GM23248 (cell line): Measurements from ENCODE around the gene KIAA1549. TPM values are rescaled to one million over a fixed set of nuclear protein-coding genes. Genes with fewer than 3 reads are reported as not detected.

ENCODE experiments used
- DNase-seq: peaks from one replicate; pipeline ENCODE4 v3.0.0-alpha.2; 2015
- H2AFZ ChIP-seq: fragments of 200-600 bp; sonication (generic); 2 replicates; pipeline ENCODE4 v1.6.1; 2016; ENCODE audit warnings: antibody characterized with exemption
- H3F3A ChIP-seq: fragments of 200-600 bp; sonication (generic); 2 replicates; pipeline ENCODE4 v1.6.1; 2016; ENCODE audit warnings: mild to moderate bottlenecking, antibody characterized with exemption, mixed run types; ENCODE audit not compliant: insufficient read depth
- H3K27ac ChIP-seq: fragments of 200-600 bp; sonication (generic); 2 replicates; pipeline ENCODE4 v1.5.1; 2016; ENCODE audit warnings: mild to moderate bottlenecking
- H3K27me3 ChIP-seq: fragments of 200-600 bp; sonication (generic); replicated peaks from 2 replicates; pipeline ENCODE4 v1.6.1; 2016; ENCODE audit warnings: mild to moderate bottlenecking; ENCODE audit not compliant: insufficient read depth
- H3K36me3 ChIP-seq: fragments of 200-600 bp; sonication (generic); 2 replicates; pipeline ENCODE4 v1.6.1; 2016; ENCODE audit warnings: low read depth, mild to moderate bottlenecking
- H3K4me1 ChIP-seq: fragments of 200-600 bp; sonication (generic); 2 replicates; pipeline ENCODE4 v1.6.1; 2016; ENCODE audit warnings: mild to moderate bottlenecking; ENCODE audit not compliant: insufficient read depth
- H3K4me2 ChIP-seq: fragments of 200-600 bp; sonication (generic); one replicate; pipeline ENCODE4 v1.6.1; 2016; ENCODE audit warnings: mild to moderate bottlenecking; ENCODE audit not compliant: unreplicated experiment
- H3K4me3 ChIP-seq: fragments of 200-600 bp; sonication (generic); 2 replicates; pipeline ENCODE4 v1.5.1; 2016; ENCODE audit warnings: mild to moderate bottlenecking
- H3K79me2 ChIP-seq: fragments of 200-600 bp; sonication (generic); 2 replicates; pipeline ENCODE4 v1.6.1; 2016; ENCODE audit warnings: mild to moderate bottlenecking; ENCODE audit not compliant: insufficient read depth
- H3K9ac ChIP-seq: fragments of 200-600 bp; sonication (generic); 2 replicates; pipeline ENCODE4 v1.6.1; 2016; ENCODE audit warnings: mild to moderate bottlenecking
- H3K9me2 ChIP-seq: fragments of 200-600 bp; sonication (generic); 2 replicates; pipeline ENCODE4 v1.6.1; 2016; ENCODE audit warnings: mixed run types, mild to moderate bottlenecking, moderate library complexity; ENCODE audit not compliant: insufficient read depth
- H3K9me3 ChIP-seq: fragments of 200-600 bp; sonication (generic); one replicate; pipeline ENCODE4 v1.6.1; 2017; ENCODE audit warnings: low read depth
- H4K20me1 ChIP-seq: fragments of 200-600 bp; sonication (generic); 2 replicates; pipeline ENCODE4 v1.6.0; 2016; ENCODE audit not compliant: insufficient read depth
- EZH2 ChIP-seq: fragments of 200-600 bp; sonication (generic); IDR thresholded peaks from 2 replicates; pipeline ENCODE4 v1.6.1; 2018; ENCODE audit warnings: antibody characterized with exemption, mild to moderate bottlenecking; ENCODE audit not compliant: insufficient read depth, poor library complexity, severe bottlenecking
- EZH2phosphoT487 ChIP-seq: fragments of 200-600 bp; sonication (generic); IDR thresholded peaks from 2 replicates; pipeline ENCODE4 v1.6.1; 2018; ENCODE audit warnings: antibody characterized with exemption, moderate library complexity, mild to moderate bottlenecking, low read depth; ENCODE audit not compliant: insufficient read depth
- WGBS, 2 experiments: methylation state at CpG; one replicate each; pipeline ENCODE4 v1.1.6; 2015 to 2017; ENCODE audit warnings: low lambda C conversion rate in 2 of 2, low coverage in 1 of 2; ENCODE audit errors: missing lambda C conversion rate in 2 of 2; 5-methylcytosine and 5-hydroxymethylcytosine counted together
- in situ Hi-C: fragments of 300-500 bp; cut with MboI; formaldehyde crosslinking; loops from 2 replicates; pipeline ENCODE4 v1.15.0; 2020
- polyA plus RNA-seq: library from polyadenylated mRNA; unstranded; fragments of >200 nt; fragmentation: Nextera tagmentation; extraction: Ambion mirVana; gene quantifications from 2 replicates; pipeline ENCODE4 v1.2.1, GENCODE V29; 2016
- total RNA-seq: library from RNA; depleted of rRNA; stranded (reverse); fragments of >200 nt; shearing (Covaris generic); gene quantifications from 2 replicates; pipeline ENCODE4 v1.2.3, GENCODE V29; 2014

Gene KIAA1549
- total and polyA plus RNA-seq, 2 experiments from 2014 or later, result 2.1 to 3.0 TPM

GRCh38 chr7:138913783-138914182 lies 67.4 kb downstream of the KIAA1549 start:
- Histone ChIP-seq H4K20me1 (no peaks in the 10 kb centered on the region), H3K4me1 (no peaks in the 10 kb centered on the region), H3K9ac (no peak overlapping the region), H3K9me2 (no peaks in the 10 kb centered on the region), H3K4me2 (no peak overlapping the region), H3K27ac (no peak overlapping the region), H2AFZ (no peak overlapping the region), H3K4me3 (no peak overlapping the region), H3K36me3 (no peaks in the 10 kb centered on the region), H3K27me3 (no peaks in the 10 kb centered on the region), H3K79me2 (no peaks in the 10 kb centered on the region), H3K9me3 (no peaks in the 10 kb centered on the region), H3F3A (peaks cover 2% of the 10 kb centered on the region; the same call in 1 of the 2 replicates)
- in situ Hi-C loops, result no loop called here
- WGBS, 2 experiments, result 65 to 100% methylated on average over 1 to 2 of the region's 2 CpGs
- no peak for DNase-seq
- TF ChIP-seq EZH2, result no peak

- Histone ChIP-seq H3K4me3 (no peak overlapping the region), H2AFZ (no peak overlapping the region), H3K36me3 (peaks cover 2% of the 10 kb centered on the region; the same call in 1 of the 2 replicates), H4K20me1 (no peaks in the 10 kb centered on the region), H3K4me2 (no peak overlapping the region), H3K27ac (no peak overlapping the region), H3K9me2 (no peaks in the 10 kb centered on the region), H3K9ac (no peak overlapping the region), H3K9me3 (no peaks in the 10 kb centered on the region), H3K79me2 (no peaks in the 10 kb centered on the region), H3F3A (no peaks in the 10 kb centered on the region), H3K4me1 (peaks cover 9% of the 10 kb centered on the region; the same call in 1 of the 2 replicates), H3K27me3 (no peaks in the 10 kb centered on the region)
- no peak for TF ChIP-seq EZH2phosphoT487
- no peak for TF ChIP-seq EZH2
- in situ Hi-C loops, result no loop called here
- WGBS, 2 experiments, result 91 to 92% methylated on average over 6 of the region's 6 CpGs
- DNase-seq, result no peak
Observed at GRCh38 chr7:138911007-138911406, 70.2 kb downstream of the KIAA1549 start.

- H3K4me3 ChIP-seq, result no peak overlapping the region
- no peaks in the 10 kb centered on the region; the same call in 1 of the 2 replicates for H3F3A ChIP-seq
- H3K9me2 ChIP-seq, result no peaks in the 10 kb centered on the region
- 26 to 29% methylated on average over 8 of the region's 8 CpGs for WGBS, 2 experiments
- DNase-seq, result peak; percentile 33
- no peaks in the 10 kb centered on the region for H3K27me3 ChIP-seq
- peaks cover 7% of the 10 kb centered on the region; the same call in 1 of the 2 replicates for H3K36me3 ChIP-seq
- no peak overlapping the region for H3K27ac ChIP-seq
- TF ChIP-seq EZH2 (no peak), EZH2phosphoT487 (no peak)
- peak overlapping the region; percentile 4 for H3K4me2 ChIP-seq
- peak overlapping the region; percentile 49 for H2AFZ ChIP-seq
- no peaks in the 10 kb centered on the region for H3K79me2 ChIP-seq
- H3K4me1 ChIP-seq, result peaks cover 9% of the 10 kb centered on the region; the same call in 1 of the 2 replicates
- H3K9ac ChIP-seq, result peak overlapping the region; percentile 25; the same call in 1 of the 2 replicates
- in situ Hi-C loops, result no loop called here
- no peaks in the 10 kb centered on the region for H4K20me1 ChIP-seq
- H3K9me3 ChIP-seq, result no peaks in the 10 kb centered on the region
Observed at GRCh38 chr7:138907850-138908249, 73.3 kb downstream of the KIAA1549 start.

- WGBS, 2 experiments, result 44 to 49% methylated on average over 5 of the region's 5 CpGs
- TF ChIP-seq EZH2phosphoT487 (no peak), EZH2 (no peak)
- Histone ChIP-seq H3K4me1 (peaks cover 9% of the 10 kb centered on the region; the same call in 1 of the 2 replicates), H3F3A (no peaks in the 10 kb centered on the region; the same call in 1 of the 2 replicates), H3K9ac (peak overlapping the region; percentile 25; the same call in 1 of the 2 replicates), H3K79me2 (no peaks in the 10 kb centered on the region), H3K9me2 (no peaks in the 10 kb centered on the region), H3K27ac (no peak overlapping the region), H3K27me3 (no peaks in the 10 kb centered on the region), H3K36me3 (peaks cover 7% of the 10 kb centered on the region; the same call in 1 of the 2 replicates), H2AFZ (peak overlapping the region; percentile 49), H4K20me1 (no peaks in the 10 kb centered on the region), H3K4me3 (no peak overlapping the region), H3K4me2 (peak overlapping the region; percentile 4), H3K9me3 (no peaks in the 10 kb centered on the region)
- DNase-seq, result peak; percentile 22
- in situ Hi-C loops, result no loop called here
Observed at GRCh38 chr7:138907201-138907847, 73.9 kb downstream of the KIAA1549 start.
